ENCODE measurements around the gene GALNT9. TPM values are rescaled to one million over a fixed set of nuclear protein-coding genes. Genes with fewer than 3 reads are reported as not detected.

Gene GALNT9
- total RNA-seq, 1 donor from 2014 or later = not detected

DNA sequence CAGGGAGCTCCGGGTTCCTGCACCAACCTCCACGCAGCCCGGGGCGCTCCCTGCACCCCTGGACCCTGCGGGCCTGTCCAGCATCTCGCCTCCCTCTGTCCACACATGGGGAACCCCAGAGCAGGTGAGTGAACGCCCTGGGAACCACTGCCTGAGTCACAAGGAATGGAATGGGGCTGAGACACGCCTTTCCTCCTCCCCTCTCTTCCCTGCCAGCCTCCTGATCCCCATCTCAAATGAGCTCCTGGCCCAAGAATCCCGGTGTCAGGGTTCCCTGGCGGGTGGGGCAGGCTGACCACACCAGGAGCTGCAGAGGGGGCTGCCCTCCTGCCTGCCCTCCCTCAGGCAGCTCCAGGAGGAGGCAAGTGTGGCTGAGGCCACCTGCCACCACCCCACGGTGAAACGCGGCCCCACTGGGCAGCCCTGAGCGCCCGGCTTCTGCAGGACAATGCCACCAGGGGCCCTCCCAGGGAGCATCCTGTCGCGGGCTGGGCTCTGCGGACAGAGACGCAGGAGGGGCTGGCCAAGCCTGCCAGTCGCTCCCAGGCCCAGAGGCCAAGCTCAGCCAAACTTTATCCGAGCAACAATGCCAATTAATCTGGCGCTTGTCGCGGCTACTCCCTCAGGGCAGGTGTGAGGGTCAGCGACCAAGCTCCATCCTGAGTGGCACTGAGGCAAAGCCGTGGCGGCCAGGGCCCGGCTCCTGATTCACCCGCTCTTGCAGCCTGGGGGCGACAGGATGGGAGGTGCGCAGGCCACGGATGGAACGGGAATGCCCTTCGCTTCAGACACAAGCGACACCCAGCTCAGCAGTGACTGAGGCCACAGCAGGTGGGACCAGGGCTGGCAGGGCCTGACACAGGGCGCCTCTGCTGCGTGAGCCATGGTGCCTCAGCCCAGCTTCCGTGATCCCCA lies 44.3 kb downstream of the GALNT9 start:
- no peak for TF ChIP-seq CTCF (IDR thresholded peaks at IDR 0.05; ENCODE audit: borderline replicate concordance)
- H3K9me3 ChIP-seq (replicated peaks) = no peaks in the 10 kb centered on the region
- H3K36me3 ChIP-seq = no peaks in the 10 kb centered on the region
- H3K4me1 ChIP-seq = peaks cover 7% of the 10 kb centered on the region
- intact Hi-C loops (cut with micrococcal nuclease) = no loop called here
- no peak overlapping the region for H3K4me3 ChIP-seq
- H3K27ac ChIP-seq (replicated peaks) = no peak overlapping the region
- H3K27me3 ChIP-seq (ENCODE audit: low read depth) = peaks cover 100% of the 10 kb centered on the region
- DNase-seq = no peak

DNA sequence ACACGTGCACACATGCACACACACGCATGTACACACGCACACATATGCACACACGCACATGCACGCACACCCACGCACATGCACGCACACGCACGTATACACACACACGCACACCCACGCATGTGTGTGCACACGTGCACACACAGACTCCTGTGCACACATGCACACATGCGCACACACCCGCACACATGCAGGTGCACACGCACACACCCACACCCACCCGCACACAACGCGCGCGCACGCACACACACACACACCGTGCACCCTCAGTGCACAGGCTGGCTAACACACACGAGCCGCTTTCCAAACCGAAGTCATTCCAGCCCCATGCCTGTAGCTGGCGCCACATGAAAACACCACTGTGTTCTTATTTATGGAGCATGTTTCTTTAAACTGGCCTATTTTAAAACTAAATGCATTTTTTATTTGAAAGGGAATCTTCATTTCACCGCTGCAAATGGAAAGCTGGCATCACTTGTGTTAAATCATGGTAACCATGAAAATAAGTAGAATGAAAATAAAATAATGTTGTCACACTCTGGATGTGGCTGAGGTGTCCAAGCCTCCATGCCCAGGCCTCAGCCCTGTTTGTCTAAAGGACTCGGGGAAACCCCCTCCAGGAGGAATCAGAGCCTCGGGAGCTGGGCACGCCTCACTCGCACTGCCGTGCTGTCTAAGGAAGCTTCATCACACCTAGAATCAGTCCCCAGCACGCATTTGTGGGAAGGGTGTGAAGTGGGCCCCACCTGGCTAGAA lies 45.1 kb downstream of the GALNT9 start:
- H3K27me3 ChIP-seq (ENCODE audit: low read depth) = peaks cover 100% of the 10 kb centered on the region
- DNase-seq = no peak
- H3K36me3 ChIP-seq = no peaks in the 10 kb centered on the region
- H3K4me3 ChIP-seq = no peak overlapping the region
- H3K9me3 ChIP-seq (replicated peaks) = no peaks in the 10 kb centered on the region
- H3K4me1 ChIP-seq = peaks cover 7% of the 10 kb centered on the region
- TF ChIP-seq CTCF (IDR thresholded peaks at IDR 0.05; ENCODE audit: borderline replicate concordance) = no peak
- no peak overlapping the region for H3K27ac ChIP-seq (replicated peaks)
- intact Hi-C loops (cut with micrococcal nuclease) = no loop called here

DNA sequence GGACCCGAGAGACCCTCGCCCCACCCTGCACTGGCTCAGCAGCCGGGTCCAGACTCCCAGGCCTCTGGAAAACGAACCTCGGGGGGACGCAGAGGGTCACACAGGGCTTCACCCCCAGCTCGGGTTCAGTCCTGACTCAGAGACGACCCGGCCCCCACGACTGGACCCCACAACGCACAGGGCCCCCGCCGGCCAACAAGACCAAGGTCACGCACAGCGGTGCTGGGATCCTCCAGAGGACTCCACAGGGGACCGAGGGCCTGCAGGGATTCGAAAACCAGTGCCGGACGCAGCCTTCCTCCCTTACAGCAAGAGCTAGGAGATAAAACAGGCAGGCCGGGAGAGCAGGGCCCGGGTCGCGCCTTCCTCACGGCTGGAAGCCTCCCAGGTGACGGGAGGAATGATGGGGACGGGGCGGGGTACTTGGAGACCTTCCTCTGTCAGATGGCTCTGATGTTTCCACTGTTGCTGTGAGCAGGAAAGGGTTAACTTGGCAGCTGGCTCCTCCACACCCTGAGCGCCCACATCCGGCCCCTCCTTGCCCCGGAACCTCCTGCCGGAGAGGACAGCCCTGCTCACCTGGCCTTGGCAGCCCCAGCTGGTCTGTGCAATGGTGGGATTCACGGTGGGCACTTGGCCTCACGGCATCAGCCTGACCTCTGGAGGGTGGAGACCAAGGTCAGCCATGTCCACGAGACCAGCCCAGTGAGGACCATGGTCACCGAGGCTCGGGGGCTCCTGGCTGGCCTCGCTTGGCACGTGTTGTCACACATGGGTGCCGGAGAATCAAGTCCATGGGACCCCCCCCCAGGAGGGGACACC lies 46.2 kb downstream of the GALNT9 start:
- Histone ChIP-seq H3K4me3 (no peak overlapping the region), H3K36me3 (no peaks in the 10 kb centered on the region), H3K9me3 (replicated peaks) (no peaks in the 10 kb centered on the region), H3K27me3 (ENCODE audit: low read depth) (peaks cover 100% of the 10 kb centered on the region), H3K4me1 (peaks cover 7% of the 10 kb centered on the region), H3K27ac (replicated peaks) (no peak overlapping the region)
- intact Hi-C loops (cut with micrococcal nuclease) = no loop called here
- no peak for DNase-seq
- no peak for TF ChIP-seq CTCF (IDR thresholded peaks at IDR 0.05; ENCODE audit: borderline replicate concordance)

DNA sequence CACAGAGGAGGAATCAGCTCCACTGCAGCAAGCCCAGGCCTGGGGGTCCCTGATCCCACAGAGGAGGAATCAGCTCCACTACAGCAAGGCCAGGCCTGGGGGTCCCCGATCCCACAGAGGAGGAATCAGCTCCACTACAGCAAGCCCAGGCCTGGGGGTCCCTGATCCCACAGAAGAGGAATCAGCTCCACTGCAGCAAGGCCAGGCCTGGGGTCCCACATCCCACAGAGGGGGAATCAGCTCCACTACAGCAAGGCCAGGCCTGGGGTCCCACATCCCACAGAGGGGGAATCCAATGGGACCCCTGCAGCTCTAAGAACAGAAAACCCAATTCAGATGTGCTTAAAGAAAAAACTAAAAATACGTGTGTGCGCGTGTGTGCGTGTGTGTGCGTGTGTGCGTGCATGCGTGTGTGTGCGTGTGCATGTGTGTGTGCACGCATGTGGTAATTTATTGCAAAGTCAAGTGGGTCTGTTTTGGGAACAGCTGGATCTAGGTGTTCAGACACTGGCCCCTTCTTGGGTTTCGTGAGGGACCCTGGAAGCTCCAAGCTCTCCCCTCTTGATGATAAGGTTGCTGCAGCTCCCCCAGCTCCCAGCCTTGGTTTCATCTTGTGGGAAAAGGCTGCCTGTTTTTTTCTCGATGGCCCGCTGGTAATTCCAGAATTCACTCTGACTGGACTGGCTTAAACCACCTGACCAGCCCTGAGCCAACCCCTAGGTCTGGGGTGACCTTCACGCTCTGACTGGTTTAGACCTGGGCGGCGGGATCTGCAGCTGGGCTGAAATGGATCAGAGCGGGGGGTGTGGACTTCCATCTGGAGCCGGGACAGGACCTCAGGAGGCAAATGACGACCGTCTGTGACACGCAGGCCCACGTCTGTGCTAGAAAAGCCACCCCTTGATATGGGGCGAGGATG lies 47.1 kb downstream of the GALNT9 start:
- peaks cover 7% of the 10 kb centered on the region for H3K4me1 ChIP-seq
- H3K9me3 ChIP-seq (replicated peaks) = no peaks in the 10 kb centered on the region
- intact Hi-C loops (cut with micrococcal nuclease) = no loop called here
- H3K27me3 ChIP-seq (ENCODE audit: low read depth) = peaks cover 100% of the 10 kb centered on the region
- H3K4me3 ChIP-seq = no peak overlapping the region
- no peak for TF ChIP-seq CTCF (IDR thresholded peaks at IDR 0.05; ENCODE audit: borderline replicate concordance)
- H3K27ac ChIP-seq (replicated peaks) = no peak overlapping the region
- DNase-seq = no peak
- no peaks in the 10 kb centered on the region for H3K36me3 ChIP-seq

All from left ventricle myocardium inferior (tissue), 1 donor.